ENCODE measurements around the gene AGPS.

GRCh38 chr2:177391822-177392372, 676 bp upstream of the AGPS start:
- TF ChIP-seq CTCF (conservative IDR thresholded peaks at IDR 0.05; ENCODE audit: low read depth, low read length) (no peak), EZH2 (IDR thresholded peaks at IDR 0.05; ENCODE audit: borderline replicate concordance, low read depth, low read length, poor library complexity, severe bottlenecking) (no peak)
